SK-N-SH (cell line): ENCODE data around the gene GEMIN8. TPM values are rescaled to one million over a fixed set of nuclear protein-coding genes. Genes with fewer than 3 reads are reported as not detected.

Experiments
- CTCF ChIA-PET: fragments of 300-600, 350-600 bp; formaldehyde crosslinking; extraction: SDS; loops from one replicate; lab custom pipeline; 2021; lab: Yijun Ruan, JAX
- POLR2A ChIA-PET: fragments of 350-600 bp; sonication (Branson Sonifier 250); formaldehyde crosslinking; extraction: SDS; loops from one replicate; lab custom pipeline; 2020; ENCODE audit warnings: antibody characterized with exemption, inconsistent platforms; lab: Yijun Ruan, JAX
- DNase-seq: peaks from one replicate; pipeline ENCODE4 v3.0.0; 2012
- H2AFZ ChIP-seq: fragments of 200-600 bp; sonication (generic); 2 replicates; pipeline ENCODE4 v1.8.1; 2016; ENCODE audit warnings: antibody characterized with exemption, mild to moderate bottlenecking, low read depth
- H3F3A ChIP-seq: fragments of 200-600 bp; sonication (generic); replicated peaks from 2 replicates; pipeline ENCODE3; 2016; ENCODE audit warnings: antibody characterized with exemption, mild to moderate bottlenecking; ENCODE audit not compliant: insufficient read depth
- H3K27ac ChIP-seq, 2 experiments: fragments of 200-500 bp in 1 of 2; fragments of 200-600 bp in 1 of 2; sonication (Bioruptor generic) in 1 of 2; sonication (generic), shearing (Covaris generic) in 1 of 2; 2 replicates each; pipeline versions ENCODE4 v1.5.1 to v1.6.1; 2014 to 2016; ENCODE audit warnings: low read depth in 2 of 2, inconsistent platforms in 1 of 2, low read length in 1 of 2, mild to moderate bottlenecking in 1 of 2, mixed read lengths in 1 of 2
- H3K27me3 ChIP-seq: fragments of 200-600 bp; sonication (generic), shearing (Covaris generic); 2 replicates; pipeline ENCODE4 v1.6.1; 2016; ENCODE audit warnings: mixed run types; ENCODE audit not compliant: insufficient read depth
- H3K36me3 ChIP-seq, 2 experiments: fragments of 200-500 bp in 1 of 2; fragments of 200-600 bp in 1 of 2; sonication (Bioruptor generic) in 1 of 2; sonication (generic) in 1 of 2; replicated peaks in 1 of 2; 2 replicates each; pipeline versions ENCODE3 to v1.5.1; 2014 to 2016; ENCODE audit warnings: low read length in 1 of 2, mild to moderate bottlenecking in 1 of 2; ENCODE audit not compliant: insufficient read depth in 2 of 2, control insufficient read depth in 1 of 2
- H3K4me1 ChIP-seq, 2 experiments: fragments of 200-500 bp in 1 of 2; fragments of 200-600 bp in 1 of 2; sonication (Bioruptor generic) in 1 of 2; sonication (generic), shearing (Covaris generic) in 1 of 2; 2 replicates each; pipeline versions ENCODE4 v1.5.1 to v1.6.1; 2014 to 2016; ENCODE audit warnings: low read depth in 1 of 2, low read length in 1 of 2, mixed run types in 1 of 2; ENCODE audit not compliant: insufficient read depth in 2 of 2, control insufficient read depth in 1 of 2
- H3K4me2 ChIP-seq: fragments of 200-600 bp; sonication (generic), shearing (Covaris generic); 2 replicates; pipeline ENCODE4 v1.6.1; 2017; ENCODE audit warnings: mixed run types
- H3K4me3 ChIP-seq, 2 experiments: fragments of 200-500 bp in 1 of 2; fragments of 200-600 bp in 1 of 2; sonication (Bioruptor generic) in 1 of 2; sonication (generic), shearing (Covaris generic) in 1 of 2; 2 replicates each; pipeline versions ENCODE4 v1.5.1 to v1.8.1; 2014 to 2016; ENCODE audit warnings: low read depth in 2 of 2, inconsistent platforms in 1 of 2, low read length in 1 of 2, mild to moderate bottlenecking in 1 of 2, mixed read lengths in 1 of 2, moderate library complexity in 1 of 2
- H3K79me2 ChIP-seq: fragments of 200-600 bp; sonication (generic); 2 replicates; pipeline ENCODE4 v1.8.1; 2017; ENCODE audit warnings: mild to moderate bottlenecking; ENCODE audit not compliant: insufficient read depth
- H3K9ac ChIP-seq: fragments of 200-600 bp; sonication (generic); 2 replicates; pipeline ENCODE4 v1.6.1; 2017; ENCODE audit warnings: mixed run types
- H3K9me2 ChIP-seq: fragments of 200-600 bp; sonication (generic); 2 replicates; pipeline ENCODE4 v1.6.1; 2017; ENCODE audit warnings: mixed run types
- H3K9me3 ChIP-seq: fragments of 200-600 bp; sonication (generic); 2 replicates; pipeline ENCODE4 v1.6.1; 2017; ENCODE audit warnings: mixed run types, mild to moderate bottlenecking, moderate library complexity
- H4K20me1 ChIP-seq: fragments of 200-600 bp; sonication (generic); 2 replicates; pipeline ENCODE4 v1.6.1; 2017; ENCODE audit warnings: mild to moderate bottlenecking, mixed run types; ENCODE audit not compliant: insufficient read depth
- ELF1 ChIP-seq: IDR thresholded peaks from 2 replicates; pipeline ENCODE4 v1.4.0; 2012
- EZH2phosphoT487 ChIP-seq: fragments of 200-600 bp; sonication (generic); IDR thresholded peaks from 2 replicates; pipeline ENCODE4 v1.6.1; 2017; ENCODE audit warnings: low read depth, mixed run types, mild to moderate bottlenecking, antibody characterized with exemption, moderate library complexity, borderline replicate concordance
- FOSL2 ChIP-seq: IDR thresholded peaks from 2 replicates; pipeline ENCODE4 v1.4.0; 2012; ENCODE audit warnings: low read depth, mild to moderate bottlenecking, moderate library complexity, borderline replicate concordance
- FOXM1 ChIP-seq: IDR thresholded peaks from 2 replicates; pipeline ENCODE4 v1.4.0; 2012; ENCODE audit warnings: low read depth, mild to moderate bottlenecking
- MAX ChIP-seq: IDR thresholded peaks from 2 replicates; pipeline ENCODE4 v1.4.0; 2012; ENCODE audit warnings: low read depth
- MXI1 ChIP-seq: IDR thresholded peaks from 2 replicates; pipeline ENCODE4 v1.6.1; 2012; ENCODE audit warnings: mild to moderate bottlenecking, low read depth, low read length, improper control_type of control experiment
- PBX3 ChIP-seq: IDR thresholded peaks from 2 replicates; pipeline ENCODE4; 2012
- POLR2AphosphoS5 ChIP-seq: IDR thresholded peaks from 2 replicates; pipeline ENCODE4 v1.6.1; 2012; ENCODE audit warnings: low read depth, low read length
- RAD21 ChIP-seq: IDR thresholded peaks from 2 replicates; pipeline ENCODE4 v1.6.1; 2012; ENCODE audit warnings: mild to moderate bottlenecking, low read length
- SIN3A ChIP-seq: IDR thresholded peaks from 2 replicates; pipeline ENCODE4 v1.6.1; 2012; ENCODE audit warnings: low read depth, mild to moderate bottlenecking, low read length, moderate library complexity, borderline replicate concordance
- TCF12 ChIP-seq: IDR thresholded peaks from 2 replicates; pipeline ENCODE4 v1.4.0; 2012
- USF2 ChIP-seq: fragments of 150-350 bp; IDR thresholded peaks from 2 replicates; pipeline ENCODE4 v1.6.1; 2017; ENCODE audit warnings: antibody characterized with exemption, low read length, low read depth, borderline replicate concordance
- YY1 ChIP-seq: IDR thresholded peaks from 2 replicates; pipeline ENCODE4 v1.4.0; 2012; ENCODE audit warnings: low read depth, mild to moderate bottlenecking
- ZBTB33 ChIP-seq: IDR thresholded peaks from 2 replicates; pipeline ENCODE4 v1.4.0; 2012; ENCODE audit warnings: low read depth, borderline replicate concordance
- WGBS: methylation state at CpG from one replicate; pipeline ENCODE4 v1.1.6; 2017; ENCODE audit warnings: low lambda C conversion rate; 5-methylcytosine and 5-hydroxymethylcytosine counted together
- polyA plus RNA-seq, 3 experiments: library from polyadenylated mRNA; depleted of rRNA; stranded (reverse); fragments of >200 nt; gene quantifications; 2 replicates each; pipeline ENCODE4 v1.2.3, GENCODE V29; 2012
- TF ChIP-seq, protein P1 (sequence below): fragments of 150-350 bp; IDR thresholded peaks from 2 replicates; pipeline ENCODE4 v1.6.1; 2016; ENCODE audit warnings: mild to moderate bottlenecking, low read depth, low read length
- TF ChIP-seq, protein P2 (sequence below): IDR thresholded peaks from 2 replicates; pipeline ENCODE4 v1.6.1; 2012; ENCODE audit warnings: mild to moderate bottlenecking, low read depth, low read length, moderate library complexity

GEMIN8 gene
- polyA plus RNA-seq, 1 of the 3 experiments (the other 2 are of a cell fraction), result 69.8 TPM

DNA sequence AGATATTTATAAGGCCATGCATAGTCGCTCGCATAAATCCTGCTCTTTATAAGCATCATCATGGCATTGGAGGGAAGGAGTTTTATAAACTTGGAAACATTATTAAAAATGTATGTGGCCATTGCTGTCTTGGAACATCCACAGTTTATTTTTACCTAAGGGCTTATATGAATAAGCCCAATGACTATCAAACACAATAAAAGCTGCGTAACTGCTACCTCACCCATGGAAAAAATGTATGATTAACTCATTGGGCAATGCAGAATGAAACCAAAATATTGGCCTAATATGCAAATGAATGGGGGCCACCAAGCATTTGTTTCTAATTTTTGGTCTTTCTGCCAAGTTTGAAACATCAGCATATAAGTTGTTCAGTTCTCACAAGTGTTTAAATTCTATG, 19.1 kb downstream of the GEMIN8 start:
- no peaks in the 10 kb centered on the region for H3K27me3 ChIP-seq
- H3K4me3 ChIP-seq, result no peak overlapping the region
- H2AFZ ChIP-seq, result no peak overlapping the region
- no peak overlapping the region for H3K4me2 ChIP-seq
- H3K27ac ChIP-seq, result no peak overlapping the region
- no peaks in the 10 kb centered on the region for H3K9me2 ChIP-seq
- no peaks in the 10 kb centered on the region for H3K79me2 ChIP-seq
- H3K9ac ChIP-seq, result no peak overlapping the region
- H4K20me1 ChIP-seq, result no peaks in the 10 kb centered on the region
- H3K4me1 ChIP-seq, result no peaks in the 10 kb centered on the region; a peak in 1 of 4 replicates
- WGBS, result 93% methylated on average over 3 of the region's 3 CpGs
- H3K9me3 ChIP-seq, result no peaks in the 10 kb centered on the region
- H3K36me3 ChIP-seq, result peaks cover 22 to 37% of the 10 kb centered on the region in 2 experiments
- peaks cover 7% of the 10 kb centered on the region for H3F3A ChIP-seq
- TF ChIP-seq MXI1 (no peak), PBX3 (no peak), ELF1 (no peak), ZBTB33 (no peak), YY1 (no peak), FOSL2 (no peak), TCF12 (no peak), EZH2phosphoT487 (no peak), USF2 (no peak), MAX (no peak), FOXM1 (no peak), SIN3A (no peak), RAD21 (no peak), POLR2AphosphoS5 (no peak)
- TF ChIP-seq, protein P1, sequence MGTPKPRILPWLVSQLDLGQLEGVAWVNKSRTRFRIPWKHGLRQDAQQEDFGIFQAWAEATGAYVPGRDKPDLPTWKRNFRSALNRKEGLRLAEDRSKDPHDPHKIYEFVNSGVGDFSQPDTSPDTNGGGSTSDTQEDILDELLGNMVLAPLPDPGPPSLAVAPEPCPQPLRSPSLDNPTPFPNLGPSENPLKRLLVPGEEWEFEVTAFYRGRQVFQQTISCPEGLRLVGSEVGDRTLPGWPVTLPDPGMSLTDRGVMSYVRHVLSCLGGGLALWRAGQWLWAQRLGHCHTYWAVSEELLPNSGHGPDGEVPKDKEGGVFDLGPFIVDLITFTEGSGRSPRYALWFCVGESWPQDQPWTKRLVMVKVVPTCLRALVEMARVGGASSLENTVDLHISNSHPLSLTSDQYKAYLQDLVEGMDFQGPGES, result no peak
- TF ChIP-seq, protein P2, sequence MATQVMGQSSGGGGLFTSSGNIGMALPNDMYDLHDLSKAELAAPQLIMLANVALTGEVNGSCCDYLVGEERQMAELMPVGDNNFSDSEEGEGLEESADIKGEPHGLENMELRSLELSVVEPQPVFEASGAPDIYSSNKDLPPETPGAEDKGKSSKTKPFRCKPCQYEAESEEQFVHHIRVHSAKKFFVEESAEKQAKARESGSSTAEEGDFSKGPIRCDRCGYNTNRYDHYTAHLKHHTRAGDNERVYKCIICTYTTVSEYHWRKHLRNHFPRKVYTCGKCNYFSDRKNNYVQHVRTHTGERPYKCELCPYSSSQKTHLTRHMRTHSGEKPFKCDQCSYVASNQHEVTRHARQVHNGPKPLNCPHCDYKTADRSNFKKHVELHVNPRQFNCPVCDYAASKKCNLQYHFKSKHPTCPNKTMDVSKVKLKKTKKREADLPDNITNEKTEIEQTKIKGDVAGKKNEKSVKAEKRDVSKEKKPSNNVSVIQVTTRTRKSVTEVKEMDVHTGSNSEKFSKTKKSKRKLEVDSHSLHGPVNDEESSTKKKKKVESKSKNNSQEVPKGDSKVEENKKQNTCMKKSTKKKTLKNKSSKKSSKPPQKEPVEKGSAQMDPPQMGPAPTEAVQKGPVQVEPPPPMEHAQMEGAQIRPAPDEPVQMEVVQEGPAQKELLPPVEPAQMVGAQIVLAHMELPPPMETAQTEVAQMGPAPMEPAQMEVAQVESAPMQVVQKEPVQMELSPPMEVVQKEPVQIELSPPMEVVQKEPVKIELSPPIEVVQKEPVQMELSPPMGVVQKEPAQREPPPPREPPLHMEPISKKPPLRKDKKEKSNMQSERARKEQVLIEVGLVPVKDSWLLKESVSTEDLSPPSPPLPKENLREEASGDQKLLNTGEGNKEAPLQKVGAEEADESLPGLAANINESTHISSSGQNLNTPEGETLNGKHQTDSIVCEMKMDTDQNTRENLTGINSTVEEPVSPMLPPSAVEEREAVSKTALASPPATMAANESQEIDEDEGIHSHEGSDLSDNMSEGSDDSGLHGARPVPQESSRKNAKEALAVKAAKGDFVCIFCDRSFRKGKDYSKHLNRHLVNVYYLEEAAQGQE, result no peak
- ChIA-PET POLR2A (no interaction called here), CTCF (interaction anchor here (1.2 kb wide), 1 partner anchor 17 kb away, joined by 3 read pairs; no protein-coding TSS in a partner anchor)
- no peak for DNase-seq
